Forelimb muscle (tissue), 1 donor: ENCODE results near the gene SQSTM1. TPM values are rescaled to one million over a fixed set of nuclear protein-coding genes. Genes with fewer than 3 reads are reported as not detected.

ENCODE experiments used
- DNase-seq: peaks from one replicate; pipeline ENCODE4 v3.0.0-alpha.2; 2013; ENCODE audit warnings: low read depth
- polyA plus RNA-seq: library from polyadenylated mRNA; unstranded; fragments of 120-200 nt; gene quantifications from one replicate; pipeline ENCODE4 v1.2.1, GENCODE V29; 2013; ENCODE audit not compliant: insufficient read length

Gene SQSTM1
- polyA plus RNA-seq, 1 donor: 67.5 TPM

DNA sequence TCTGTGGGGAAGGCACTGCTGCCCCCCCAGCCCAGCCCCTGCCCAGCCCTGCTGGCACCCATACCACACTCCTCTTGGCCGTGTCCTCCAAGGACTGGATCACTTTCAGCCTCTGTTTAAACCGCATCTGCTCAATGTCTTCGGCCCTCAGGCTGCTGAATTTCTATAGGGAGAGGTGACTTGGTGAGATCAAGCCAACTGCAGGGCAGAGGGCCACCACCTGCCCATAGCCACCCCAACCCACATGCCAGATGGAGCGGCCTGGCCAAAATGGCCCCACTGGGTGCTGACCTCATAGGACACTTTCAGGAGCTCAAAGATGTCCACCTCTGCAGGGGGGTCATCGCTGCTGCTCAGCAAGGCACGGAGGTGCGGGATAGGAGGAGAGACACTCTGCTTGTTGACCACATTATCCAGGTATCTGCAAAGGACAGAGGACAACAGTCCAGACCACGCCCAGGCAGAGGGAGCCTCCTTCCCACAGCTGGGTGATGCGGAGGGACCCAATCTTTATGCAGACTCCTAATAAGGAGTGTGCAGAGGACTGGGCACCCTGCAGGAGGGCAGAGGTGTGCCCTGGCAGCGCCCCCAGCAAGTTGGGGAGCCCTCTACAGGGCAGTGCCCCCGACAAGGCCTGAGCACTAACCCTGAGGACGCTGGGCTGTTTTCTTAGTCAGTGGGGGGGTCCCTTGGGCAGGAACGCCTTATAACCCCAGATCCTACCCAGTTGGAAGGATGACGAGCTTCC is 52.3 kb downstream of the SQSTM1 start:
- no peak for DNase-seq

DNA sequence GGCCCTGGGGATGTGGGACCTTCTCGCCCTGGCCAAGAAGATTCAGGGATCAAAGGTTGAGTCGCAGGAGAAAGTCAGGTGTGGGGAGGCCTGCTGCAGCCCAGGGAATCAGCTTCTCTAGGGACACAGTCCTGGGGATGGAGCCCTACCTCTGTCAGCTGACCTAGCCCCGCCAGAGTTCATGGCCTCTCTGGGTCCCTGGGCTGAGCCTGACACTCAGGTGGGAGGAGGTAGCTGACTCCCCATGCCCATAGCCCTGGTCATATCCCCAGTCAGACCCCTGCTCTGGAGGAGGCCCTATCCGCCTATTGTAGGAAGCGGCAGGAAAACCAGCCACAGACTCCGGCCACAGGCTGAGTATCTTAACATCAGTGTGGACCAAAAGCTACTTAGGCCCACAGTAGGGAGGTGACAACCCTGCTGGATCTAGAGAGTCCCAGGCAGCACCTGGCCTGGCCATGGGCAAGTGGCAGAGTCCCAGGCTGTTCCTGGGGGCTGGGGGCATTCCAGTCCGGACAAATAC is 52.9 kb downstream of the SQSTM1 start:
- no peak for DNase-seq

- no peak for DNase-seq
Observed at GRCh38 chr5:179874136-179874535, 53.4 kb downstream of the SQSTM1 start.

DNA sequence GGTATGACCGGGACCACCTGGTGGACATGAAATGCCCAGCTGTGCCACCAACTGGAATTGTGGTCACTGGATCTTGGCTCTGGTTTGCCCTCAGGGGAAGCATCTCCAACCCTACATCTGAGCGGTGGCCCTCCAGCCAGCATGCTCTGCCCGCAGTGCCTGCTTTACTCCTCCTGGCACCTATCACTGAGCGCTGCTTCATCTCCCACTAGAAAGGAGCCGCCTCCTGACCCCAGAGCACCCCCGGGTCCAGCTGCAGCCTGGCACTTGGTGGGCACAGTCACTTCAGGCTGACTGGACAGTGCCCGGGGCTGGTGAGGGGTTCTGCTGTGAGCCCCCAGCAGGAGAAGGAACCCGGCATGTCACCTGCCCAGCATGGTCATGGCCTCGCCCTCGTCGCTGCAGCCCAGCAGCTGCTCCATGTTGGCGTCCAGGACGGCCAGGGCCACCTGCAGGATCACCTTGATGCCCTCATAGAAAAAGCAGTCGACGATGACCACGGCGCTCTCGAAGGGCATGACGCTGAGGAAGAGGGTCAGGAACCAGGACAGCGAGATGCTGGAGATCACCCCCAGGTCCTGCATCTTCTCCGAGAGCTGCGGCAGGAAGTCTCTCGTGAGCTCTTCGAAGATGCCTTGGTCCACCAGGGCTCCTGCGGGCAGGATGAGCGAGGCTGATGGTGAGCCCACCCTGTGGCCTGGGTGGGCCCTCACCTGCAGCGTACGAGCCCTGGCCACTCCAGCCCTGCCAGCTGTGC is 54.0 kb downstream of the SQSTM1 start:
- DNase-seq: no peak

DNA sequence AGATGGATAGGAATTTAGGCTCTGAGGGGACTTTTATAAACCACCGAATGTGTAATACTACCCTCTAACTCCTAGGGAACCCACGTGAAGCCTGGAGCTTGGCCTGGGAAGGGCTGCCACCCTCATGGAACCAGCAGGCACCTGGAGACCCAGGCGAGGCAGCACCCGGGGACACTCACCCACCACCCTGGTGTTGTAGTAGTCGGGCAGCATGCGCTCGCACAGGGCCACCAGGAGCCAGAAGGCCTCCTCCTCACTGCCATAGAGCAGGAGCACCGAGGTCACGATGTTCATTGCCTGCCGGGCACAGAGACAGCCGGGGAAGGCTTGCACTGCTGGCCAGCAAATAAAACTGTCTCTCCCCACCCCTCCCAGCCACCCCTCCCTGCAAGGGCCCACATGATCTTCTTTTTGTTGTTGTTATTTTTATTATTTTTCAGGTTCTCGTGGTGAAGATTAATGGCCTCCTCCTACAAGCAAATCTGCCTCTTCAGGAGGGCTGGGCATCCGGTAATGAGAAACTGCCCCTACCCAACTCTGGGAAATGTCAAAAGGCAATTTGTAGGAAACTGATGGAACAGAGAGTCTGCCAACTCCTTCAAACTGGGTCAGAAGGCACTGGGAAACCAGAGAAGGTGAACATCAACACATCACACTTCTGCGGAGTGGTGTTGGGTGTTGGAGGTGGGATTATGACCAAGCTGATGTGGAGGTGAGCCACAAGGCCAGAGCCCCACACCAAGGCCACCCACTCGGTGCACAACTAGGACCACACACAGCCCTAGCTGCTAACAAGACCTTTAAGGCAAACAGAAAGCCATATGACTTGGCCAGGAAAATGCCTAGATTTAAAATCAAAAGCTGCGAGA is 55.3 kb downstream of the SQSTM1 start:
- no peak for DNase-seq

DNA sequence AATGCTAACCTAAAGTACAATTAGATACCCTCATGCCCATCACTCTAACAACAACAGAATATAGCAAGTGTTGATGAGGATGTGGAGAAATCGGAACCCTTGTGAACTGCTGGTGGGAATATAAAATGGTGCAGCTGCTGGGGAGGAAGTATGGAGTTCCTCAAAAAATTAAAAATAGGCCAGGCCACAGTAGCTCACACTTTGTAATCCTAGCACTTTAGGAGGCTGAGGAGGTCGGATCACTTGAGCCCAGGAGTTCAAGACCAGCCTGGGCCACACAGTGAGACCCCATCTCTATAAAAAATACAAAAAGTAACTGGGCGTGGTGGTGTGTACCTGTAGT is 55.9 kb downstream of the SQSTM1 start:
- no peak for DNase-seq

- no peak for DNase-seq
Observed at GRCh38 chr5:179878222-179879002, 57.7 kb downstream of the SQSTM1 start.

GRCh38 chr5:179879003-179879689 is 58.4 kb downstream of the SQSTM1 start:
- no peak for DNase-seq

DNA sequence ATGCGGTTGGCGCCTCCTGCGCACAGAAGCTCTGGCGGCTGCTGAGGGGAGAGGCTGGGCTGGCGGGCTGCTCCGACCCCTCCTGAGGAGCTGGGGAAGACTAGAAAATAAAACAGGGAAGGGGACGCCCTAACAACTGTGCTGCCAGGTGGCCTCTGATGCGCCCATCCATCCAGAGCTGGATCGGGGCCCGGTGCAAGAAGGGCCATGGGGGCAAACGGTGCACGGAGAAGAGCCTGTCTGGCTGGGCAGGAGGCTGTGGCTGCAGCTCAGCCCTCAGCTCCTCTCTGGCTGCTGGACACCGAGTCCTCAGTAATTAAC is 58.9 kb downstream of the SQSTM1 start:
- DNase-seq: no peak

DNA sequence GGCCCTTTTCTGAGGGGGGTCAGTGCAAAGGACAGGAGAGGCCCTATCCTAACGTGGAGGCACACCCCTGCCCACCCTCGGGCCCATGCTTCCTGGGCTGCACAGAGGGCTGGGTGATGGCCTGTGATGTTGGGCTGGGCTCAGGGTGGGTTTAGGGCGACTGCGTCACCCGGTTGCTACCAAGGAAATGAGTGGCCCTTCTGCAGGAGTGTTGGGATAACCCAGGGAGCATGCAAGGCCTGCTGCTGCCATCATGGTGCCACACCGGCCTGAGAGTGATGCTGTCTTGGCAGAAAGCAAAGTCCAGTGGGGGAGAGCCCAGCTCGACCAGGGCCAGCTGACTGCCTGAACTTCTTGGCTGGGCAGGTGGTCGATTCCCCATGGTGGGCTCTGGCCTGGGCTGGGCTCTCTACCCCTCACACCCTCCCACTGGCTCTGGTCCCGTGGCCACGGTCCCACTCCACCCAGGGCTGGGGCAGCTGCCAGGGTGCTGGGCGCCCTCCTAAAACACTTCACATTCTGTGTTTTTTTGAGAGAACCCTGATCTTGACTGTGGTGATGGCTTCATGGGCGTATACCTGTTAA is 59.5 kb downstream of the SQSTM1 start:
- DNase-seq: no peak

DNA sequence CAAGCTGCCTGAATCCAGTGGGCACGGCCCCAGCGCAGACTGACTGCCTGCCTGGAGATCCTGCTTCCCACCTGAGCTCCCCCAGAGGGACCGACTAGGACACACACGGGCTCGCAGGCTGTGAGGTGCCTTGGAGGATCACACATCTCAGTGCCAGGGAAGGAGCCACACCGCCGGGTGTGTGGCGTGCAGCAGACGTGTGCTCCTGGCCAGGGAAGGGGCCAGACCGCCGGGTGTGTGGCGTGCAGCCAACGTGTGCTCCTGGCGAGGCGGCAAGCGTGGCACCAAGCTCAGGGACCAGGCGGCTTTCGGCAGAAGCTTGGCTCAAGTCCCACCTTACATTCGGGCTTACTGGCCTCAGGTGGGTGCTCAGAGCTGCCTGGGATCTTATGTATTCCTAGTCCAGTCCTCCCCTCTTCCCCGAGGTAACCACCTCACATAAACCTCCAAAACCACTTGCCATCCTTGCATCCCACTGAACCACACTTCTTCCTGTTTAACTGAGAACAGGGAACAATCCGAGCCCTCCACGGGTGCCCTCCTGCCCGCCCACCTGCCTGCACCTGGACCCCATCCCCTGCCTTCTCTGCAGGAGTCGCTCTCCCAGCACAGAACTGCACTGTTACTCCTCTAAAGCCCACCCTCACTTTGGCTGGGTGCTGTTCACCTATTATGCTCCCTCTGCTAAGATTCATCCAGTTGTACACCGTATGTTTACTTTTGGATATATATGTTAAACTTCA is 60.3 kb downstream of the SQSTM1 start:
- no peak for DNase-seq

DNA sequence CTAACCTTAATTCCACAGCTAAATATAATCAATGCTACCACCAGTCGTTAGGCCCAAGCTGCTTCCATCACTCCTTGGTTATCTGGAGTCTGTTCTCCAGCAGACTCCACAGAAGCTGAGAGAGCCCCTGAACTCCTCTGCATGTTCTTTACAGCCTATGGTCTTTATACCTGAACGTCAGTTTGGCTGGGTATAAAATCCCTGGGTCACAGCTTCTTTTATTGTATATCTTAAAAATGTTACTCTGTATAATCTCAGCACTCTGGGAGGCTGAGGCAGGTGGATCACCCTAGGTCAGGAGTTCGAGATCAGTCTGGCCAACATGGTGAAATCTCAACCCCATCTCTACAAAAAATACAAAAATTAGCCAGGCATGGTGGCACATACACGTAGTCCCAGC is 61.6 kb downstream of the SQSTM1 start:
- no peak for DNase-seq

DNA sequence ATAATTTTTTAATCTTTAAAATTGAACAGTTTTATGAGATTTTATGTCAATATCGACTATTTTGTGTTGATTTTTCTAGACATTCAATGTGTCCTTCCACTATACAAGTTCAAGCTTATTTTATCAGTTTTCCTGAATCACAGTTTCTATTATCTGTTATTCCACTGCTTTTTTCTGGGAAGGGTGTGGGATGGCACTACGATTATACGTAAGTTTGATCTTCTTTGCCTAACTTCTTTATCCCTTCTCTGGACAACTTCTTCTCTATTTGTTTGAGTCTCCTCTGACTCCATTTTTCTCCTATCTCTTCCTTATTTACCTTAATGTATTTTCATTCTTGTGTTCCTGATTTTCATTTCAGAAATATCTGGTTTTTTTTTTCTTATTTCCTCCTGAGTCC is 62.5 kb downstream of the SQSTM1 start:
- no peak for DNase-seq

DNA sequence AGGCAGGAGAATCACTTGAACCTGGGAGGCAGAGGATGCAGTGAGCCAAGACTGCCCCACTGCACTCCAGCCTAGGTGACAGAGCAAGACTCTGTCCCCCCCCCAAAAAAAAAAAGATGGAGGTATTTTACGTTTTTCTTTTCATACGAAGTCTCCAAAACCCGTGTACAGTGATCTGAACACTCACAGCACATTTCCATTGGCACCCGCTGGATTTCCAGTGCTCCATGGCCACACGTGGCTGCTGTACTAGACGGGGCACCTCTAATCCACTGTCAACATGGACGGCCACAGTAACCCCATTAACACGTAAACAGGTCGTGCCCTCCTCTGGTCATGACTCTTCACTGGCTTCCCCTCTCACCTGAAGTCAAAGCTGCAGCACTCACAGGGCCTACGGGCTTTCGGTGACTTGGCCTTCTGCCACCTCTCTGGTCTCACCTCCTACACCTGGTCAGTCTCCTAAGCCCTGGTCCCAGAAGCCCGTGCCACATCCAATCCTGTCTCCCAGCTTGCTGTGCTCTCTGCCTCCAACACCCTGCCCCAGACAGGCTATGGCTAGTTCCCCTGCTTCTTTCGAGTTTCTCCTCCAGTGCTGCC is 64.9 kb downstream of the SQSTM1 start:
- no peak for DNase-seq

GRCh38 chr5:179886190-179886911 is 65.6 kb downstream of the SQSTM1 start:
- no peak for DNase-seq

DNA sequence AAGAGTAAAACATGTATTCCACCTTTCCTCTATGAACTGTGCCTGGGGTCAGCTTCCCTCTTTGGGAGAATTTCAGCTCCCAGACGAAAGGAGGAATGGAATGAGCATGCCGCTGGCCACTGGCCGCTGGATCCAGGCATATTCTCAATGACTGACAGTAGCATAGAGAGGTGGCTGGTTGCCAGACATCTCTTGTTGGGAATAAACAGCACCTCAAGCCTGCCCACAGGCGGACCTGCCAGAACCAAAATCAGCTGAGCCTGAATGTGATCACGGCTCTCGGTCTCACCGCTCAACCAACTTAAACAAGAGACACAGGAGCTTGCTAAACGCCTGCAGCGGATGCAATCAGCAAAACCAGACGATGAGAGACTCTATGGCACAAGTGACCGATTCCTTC is 66.4 kb downstream of the SQSTM1 start:
- no peak for DNase-seq
